HFF-Myc (cell line): Measurements from ENCODE around the gene GADD45A.
"Not testable (repeated sequence)": the region's sequence is repeated elsewhere in the genome, so short reads cannot be mapped to it uniquely, and the experiment has no call there.

ENCODE experiments used
- DNase-seq: peaks from one replicate; pipeline ENCODE4 v3.0.0-alpha.2; 2011; ENCODE audit warnings: low read depth; ENCODE audit errors: extremely low read depth
- H3K4me3 ChIP-seq: replicated peaks from 2 replicates; pipeline ENCODE4 v1.5.1; 2011; ENCODE audit warnings: low read depth, mild to moderate bottlenecking, control low read depth, low read length
- CTCF ChIP-seq: IDR thresholded peaks from 2 replicates; pipeline ENCODE4 v1.5.1; 2012; ENCODE audit warnings: mild to moderate bottlenecking, low read depth, low read length, control low read depth; ENCODE audit errors: missing control alignments

The GADD45A gene

GRCh38 chr1:67724928-67725560 is 40.0 kb downstream of the GADD45A start:
- no peak overlapping the region for H3K4me3 ChIP-seq
- DNase-seq = peak; percentile 89
- no peak for TF ChIP-seq CTCF

GRCh38 chr1:67726224-67726623 is 41.2 kb downstream of the GADD45A start:
- no peak for DNase-seq

GRCh38 chr1:67729872-67730271 is 44.9 kb downstream of the GADD45A start:
- TF ChIP-seq CTCF = no peak
- no peak for DNase-seq
- no peak overlapping the region for H3K4me3 ChIP-seq

More at GRCh38 chr1:67726224-67726623, 41.2 kb downstream of the GADD45A start:
- TF ChIP-seq CTCF = no peak
- H3K4me3 ChIP-seq = no peak overlapping the region

GRCh38 chr1:67730312-67730711 is 45.3 kb downstream of the GADD45A start:
- not testable (repeated sequence) for DNase-seq, H3K4me3 ChIP-seq

GRCh38 chr1:67731322-67731721 is 46.3 kb downstream of the GADD45A start:
- TF ChIP-seq CTCF = no peak
- DNase-seq = no peak
- H3K4me3 ChIP-seq = no peak overlapping the region

GRCh38 chr1:67732750-67733151 is 47.8 kb downstream of the GADD45A start:
- TF ChIP-seq CTCF = no peak
- no peak overlapping the region for H3K4me3 ChIP-seq
- no peak for DNase-seq

- no peak for DNase-seq
- TF ChIP-seq CTCF = no peak
- no peak overlapping the region for H3K4me3 ChIP-seq
These were observed 48.8 kb downstream of the GADD45A start for GRCh38 chr1:67733681-67734322.
